ENCODE measurements around the gene ZNF792.

ZNF792 gene

GRCh38 chr19:34960103-34960805, 3.8 kb downstream of the ZNF792 start:
- peaks cover 47 to 58% of the 10 kb centered on the region in 2 donors for H3K9me3 ChIP-seq (ENCODE audit: control insufficient read depth in 2 of 2, low read length in 2 of 2)
- H3K27ac ChIP-seq (ENCODE audit: low read depth in 2 of 2, low read length in 2 of 2): no peak overlapping the region
- no peaks in the 10 kb centered on the region for H3K27me3 ChIP-seq (ENCODE audit: control insufficient read depth in 2 of 2, insufficient read depth in 2 of 2, low read length in 2 of 2)
- peaks cover 37 to 46% of the 10 kb centered on the region in 2 donors for H3K36me3 ChIP-seq (ENCODE audit: control insufficient read depth in 2 of 2, insufficient read depth in 2 of 2, low read length in 2 of 2)
- H3K4me1 ChIP-seq (ENCODE audit: control insufficient read depth in 2 of 2, insufficient read depth in 2 of 2, low read length in 2 of 2): peaks cover 6 to 9% of the 10 kb centered on the region in 2 donors
- peak overlapping the region in 1 of 2 donors; percentile 15 for H3K4me3 ChIP-seq (ENCODE audit: low read length in 2 of 2)
- H3K9ac ChIP-seq (ENCODE audit: low read depth in 1 of 2, low read length in 2 of 2): no peak overlapping the region

GRCh38 chr19:34959021-34959420, 5.0 kb downstream of the ZNF792 start:
- Histone ChIP-seq H3K27ac (ENCODE audit: low read depth in 2 of 2, low read length in 2 of 2) (no peak overlapping the region), H3K27me3 (ENCODE audit: control insufficient read depth in 2 of 2, insufficient read depth in 2 of 2, low read length in 2 of 2) (no peaks in the 10 kb centered on the region), H3K4me3 (ENCODE audit: low read length in 2 of 2) (no peak overlapping the region), H3K4me1 (ENCODE audit: control insufficient read depth in 2 of 2, insufficient read depth in 2 of 2, low read length in 2 of 2) (peaks cover 6 to 9% of the 10 kb centered on the region in 2 donors), H3K9ac (ENCODE audit: low read depth in 1 of 2, low read length in 2 of 2) (no peak overlapping the region), H3K36me3 (ENCODE audit: control insufficient read depth in 2 of 2, insufficient read depth in 2 of 2, low read length in 2 of 2) (peaks cover 37 to 46% of the 10 kb centered on the region in 2 donors), H3K9me3 (ENCODE audit: control insufficient read depth in 2 of 2, low read length in 2 of 2) (peaks cover 47 to 58% of the 10 kb centered on the region in 2 donors)

GRCh38 chr19:34957830-34958751, 5.9 kb downstream of the ZNF792 start:
- Histone ChIP-seq H3K9ac (ENCODE audit: low read depth in 1 of 2, low read length in 2 of 2) (no peak overlapping the region), H3K9me3 (ENCODE audit: control insufficient read depth in 2 of 2, low read length in 2 of 2) (peaks cover 50 to 61% of the 10 kb centered on the region in 2 donors), H3K27ac (ENCODE audit: low read depth in 2 of 2, low read length in 2 of 2) (no peak overlapping the region), H3K4me1 (ENCODE audit: control insufficient read depth in 2 of 2, insufficient read depth in 2 of 2, low read length in 2 of 2) (peaks cover 5 to 9% of the 10 kb centered on the region in 2 donors), H3K27me3 (ENCODE audit: control insufficient read depth in 2 of 2, insufficient read depth in 2 of 2, low read length in 2 of 2) (no peaks in the 10 kb centered on the region), H3K36me3 (ENCODE audit: control insufficient read depth in 2 of 2, insufficient read depth in 2 of 2, low read length in 2 of 2) (peaks cover 37 to 46% of the 10 kb centered on the region in 2 donors), H3K4me3 (ENCODE audit: low read length in 2 of 2) (peak overlapping the region in 1 of 2 donors; percentile 2)

GRCh38 chr19:34953092-34953491, 10.9 kb downstream of the ZNF792 start:
- peaks cover 9% of the 10 kb centered on the region in 2 donors for H3K36me3 ChIP-seq (ENCODE audit: control insufficient read depth in 2 of 2, insufficient read depth in 2 of 2, low read length in 2 of 2)
- no peak overlapping the region for H3K4me3 ChIP-seq (ENCODE audit: low read length in 2 of 2)
- H3K9ac ChIP-seq (ENCODE audit: low read depth in 1 of 2, low read length in 2 of 2): no peak overlapping the region
- H3K27ac ChIP-seq (ENCODE audit: low read depth in 2 of 2, low read length in 2 of 2): no peak overlapping the region
- peaks cover 24 to 26% of the 10 kb centered on the region in 2 donors for H3K9me3 ChIP-seq (ENCODE audit: control insufficient read depth in 2 of 2, low read length in 2 of 2)
- no peaks in the 10 kb centered on the region for H3K4me1 ChIP-seq (ENCODE audit: control insufficient read depth in 2 of 2, insufficient read depth in 2 of 2, low read length in 2 of 2)
- H3K27me3 ChIP-seq (ENCODE audit: control insufficient read depth in 2 of 2, insufficient read depth in 2 of 2, low read length in 2 of 2): no peaks in the 10 kb centered on the region

DNA sequence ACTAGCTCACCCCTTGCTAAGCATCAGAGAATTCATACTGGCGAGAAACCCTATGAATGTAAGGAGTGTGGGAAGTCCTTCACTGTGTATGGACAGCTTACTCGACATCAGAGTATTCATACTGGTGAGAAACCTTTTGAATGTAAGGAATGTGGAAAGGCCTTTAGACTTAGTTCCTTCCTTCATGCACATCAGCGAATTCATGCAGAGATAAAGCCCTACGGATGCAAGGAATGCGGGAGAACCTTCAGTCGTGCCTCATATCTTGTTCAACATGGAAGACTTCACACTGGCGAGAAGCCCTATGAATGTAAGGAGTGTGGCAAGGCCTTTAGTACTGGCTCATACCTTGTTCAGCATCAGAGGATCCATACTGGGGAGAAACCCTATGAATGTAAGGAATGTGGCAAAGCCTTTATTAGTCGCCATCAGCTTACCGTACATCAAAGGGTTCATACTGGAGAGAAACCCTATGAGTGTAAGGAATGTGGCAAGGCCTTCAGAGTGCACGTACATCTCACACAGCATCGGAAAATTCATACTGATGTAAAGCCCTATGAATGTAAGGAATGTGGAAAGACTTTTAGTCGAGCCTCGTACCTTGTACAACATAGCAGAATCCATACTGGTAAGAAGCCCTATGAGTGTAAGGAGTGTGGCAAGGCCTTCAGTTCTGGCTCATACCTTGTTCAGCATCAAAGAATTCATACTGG, 20.0 kb downstream of the ZNF792 start:
- Histone ChIP-seq H3K9ac (ENCODE audit: low read depth in 1 of 2, low read length in 2 of 2) (no peak overlapping the region), H3K27ac (ENCODE audit: low read depth in 2 of 2, low read length in 2 of 2) (no peak overlapping the region), H3K4me1 (ENCODE audit: control insufficient read depth in 2 of 2, insufficient read depth in 2 of 2, low read length in 2 of 2) (no peaks in the 10 kb centered on the region), H3K36me3 (ENCODE audit: control insufficient read depth in 2 of 2, insufficient read depth in 2 of 2, low read length in 2 of 2) (peaks cover 12 to 13% of the 10 kb centered on the region in 2 donors), H3K9me3 (ENCODE audit: control insufficient read depth in 2 of 2, low read length in 2 of 2) (peaks cover 15 to 22% of the 10 kb centered on the region in 2 donors), H3K27me3 (ENCODE audit: control insufficient read depth in 2 of 2, insufficient read depth in 2 of 2, low read length in 2 of 2) (no peaks in the 10 kb centered on the region), H3K4me3 (ENCODE audit: low read length in 2 of 2) (no peak overlapping the region)

DNA sequence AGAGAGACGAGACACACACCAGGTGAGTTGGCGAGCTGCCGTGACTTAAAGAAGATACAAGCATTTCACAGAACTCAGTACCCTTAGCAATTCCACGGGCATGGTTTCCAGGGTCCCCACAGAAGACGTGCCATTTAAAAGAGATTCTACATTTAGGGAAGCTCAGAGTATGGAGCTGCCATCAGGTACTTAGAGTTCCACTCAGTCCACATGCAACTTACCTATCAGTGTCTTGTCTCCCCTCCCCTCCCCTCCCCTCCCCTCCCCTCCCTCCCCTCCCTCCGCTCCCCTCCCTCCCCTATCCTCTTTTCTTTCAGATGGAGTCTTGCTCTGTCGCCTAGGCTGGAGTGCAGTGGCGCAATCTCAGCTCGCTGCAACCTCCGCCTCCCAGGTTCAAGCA, 25.1 kb downstream of the ZNF792 start:
- H3K9me3 ChIP-seq (ENCODE audit: control insufficient read depth in 2 of 2, low read length in 2 of 2): peaks cover 5 to 10% of the 10 kb centered on the region in 2 donors
- no peak overlapping the region for H3K27ac ChIP-seq (ENCODE audit: low read depth in 2 of 2, low read length in 2 of 2)
- H3K4me3 ChIP-seq (ENCODE audit: low read length in 2 of 2): no peak overlapping the region
- H3K27me3 ChIP-seq (ENCODE audit: control insufficient read depth in 2 of 2, insufficient read depth in 2 of 2, low read length in 2 of 2): no peaks in the 10 kb centered on the region
- peaks cover 12 to 22% of the 10 kb centered on the region in 2 donors for H3K36me3 ChIP-seq (ENCODE audit: control insufficient read depth in 2 of 2, insufficient read depth in 2 of 2, low read length in 2 of 2)
- H3K9ac ChIP-seq (ENCODE audit: low read depth in 1 of 2, low read length in 2 of 2): no peak overlapping the region
- H3K4me1 ChIP-seq (ENCODE audit: control insufficient read depth in 2 of 2, insufficient read depth in 2 of 2, low read length in 2 of 2): no peaks in the 10 kb centered on the region

- no peaks in the 10 kb centered on the region for H3K4me1 ChIP-seq (ENCODE audit: control insufficient read depth in 2 of 2, insufficient read depth in 2 of 2, low read length in 2 of 2)
- H3K27ac ChIP-seq (ENCODE audit: low read depth in 2 of 2, low read length in 2 of 2): no peak overlapping the region
- H3K9me3 ChIP-seq (ENCODE audit: control insufficient read depth in 2 of 2, low read length in 2 of 2): no peaks in the 10 kb centered on the region
- H3K36me3 ChIP-seq (ENCODE audit: control insufficient read depth in 2 of 2, insufficient read depth in 2 of 2, low read length in 2 of 2): peaks cover 16 to 24% of the 10 kb centered on the region in 2 donors
- no peak overlapping the region for H3K9ac ChIP-seq (ENCODE audit: low read depth in 1 of 2, low read length in 2 of 2)
- no peaks in the 10 kb centered on the region for H3K27me3 ChIP-seq (ENCODE audit: control insufficient read depth in 2 of 2, insufficient read depth in 2 of 2, low read length in 2 of 2)
- H3K4me3 ChIP-seq (ENCODE audit: low read length in 2 of 2): no peak overlapping the region
Observed at GRCh38 chr19:34936184-34936583, 27.8 kb downstream of the ZNF792 start.

DNA sequence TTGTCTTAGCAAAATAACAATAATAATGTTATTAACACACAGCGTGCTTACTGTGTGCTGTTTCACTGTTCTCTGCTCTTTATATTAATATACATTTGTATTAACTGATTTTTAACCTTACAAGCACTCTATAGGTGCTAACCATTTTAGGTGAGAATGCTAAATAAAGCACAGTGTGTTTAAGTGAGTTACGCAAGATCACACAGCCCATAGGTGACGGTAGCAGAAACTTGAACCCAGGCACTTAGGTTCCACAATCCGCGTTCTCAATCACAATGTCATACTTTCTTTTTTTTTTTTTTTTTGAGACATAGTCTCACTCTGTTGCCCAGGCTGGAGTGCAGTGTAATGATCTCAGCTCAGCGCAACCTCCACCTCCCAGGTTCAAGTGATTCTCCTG, 31.5 kb downstream of the ZNF792 start:
- Histone ChIP-seq H3K4me3 (ENCODE audit: low read length in 2 of 2) (no peak overlapping the region), H3K27me3 (ENCODE audit: control insufficient read depth in 2 of 2, insufficient read depth in 2 of 2, low read length in 2 of 2) (no peaks in the 10 kb centered on the region), H3K9ac (ENCODE audit: low read depth in 1 of 2, low read length in 2 of 2) (no peak overlapping the region), H3K9me3 (ENCODE audit: control insufficient read depth in 2 of 2, low read length in 2 of 2) (no peaks in the 10 kb centered on the region), H3K36me3 (ENCODE audit: control insufficient read depth in 2 of 2, insufficient read depth in 2 of 2, low read length in 2 of 2) (peaks cover 12 to 26% of the 10 kb centered on the region in 2 donors), H3K4me1 (ENCODE audit: control insufficient read depth in 2 of 2, insufficient read depth in 2 of 2, low read length in 2 of 2) (peaks cover 3 to 4% of the 10 kb centered on the region in 2 donors), H3K27ac (ENCODE audit: low read depth in 2 of 2, low read length in 2 of 2) (no peak overlapping the region)

GRCh38 chr19:34926685-34927375, 37.2 kb downstream of the ZNF792 start, which contains the start of gene ZNF30:
TSS of gene ZNF30 (plus strand) at chr19:34926903. CDS start at chr19:34929948, 3,045 bp downstream.
- peak within 1 kb of the TSS; percentile 55 to 71 for H3K27ac ChIP-seq (ENCODE audit: low read depth in 2 of 2, low read length in 2 of 2)
- peak within 1 kb of the TSS; percentile 68 to 78 for H3K9ac ChIP-seq (ENCODE audit: low read depth in 1 of 2, low read length in 2 of 2)
- H3K36me3 ChIP-seq (ENCODE audit: control insufficient read depth in 2 of 2, insufficient read depth in 2 of 2, low read length in 2 of 2): peaks cover 0 to 9% of the 10 kb centered on the region in 2 donors
- peaks cover 6% of the 10 kb centered on the region in 2 donors for H3K4me1 ChIP-seq (ENCODE audit: control insufficient read depth in 2 of 2, insufficient read depth in 2 of 2, low read length in 2 of 2)
- H3K9me3 ChIP-seq (ENCODE audit: control insufficient read depth in 2 of 2, low read length in 2 of 2): no peaks in the 10 kb centered on the region
- peak within 1 kb of the TSS; percentile 73 to 91 for H3K4me3 ChIP-seq (ENCODE audit: low read length in 2 of 2)
- H3K27me3 ChIP-seq (ENCODE audit: control insufficient read depth in 2 of 2, insufficient read depth in 2 of 2, low read length in 2 of 2): no peaks in the 10 kb centered on the region
